GM23248 (cell line): ENCODE data around the gene NID2. TPM values are rescaled to one million over a fixed set of nuclear protein-coding genes. Genes with fewer than 3 reads are reported as not detected.

Experiments
- DNase-seq: peaks from one replicate; pipeline ENCODE4 v3.0.0-alpha.2; 2015
- H2AFZ ChIP-seq: fragments of 200-600 bp; sonication (generic); 2 replicates; pipeline ENCODE4 v1.6.1; 2016; ENCODE audit warnings: antibody characterized with exemption
- H3F3A ChIP-seq: fragments of 200-600 bp; sonication (generic); 2 replicates; pipeline ENCODE4 v1.6.1; 2016; ENCODE audit warnings: mild to moderate bottlenecking, antibody characterized with exemption, mixed run types; ENCODE audit not compliant: insufficient read depth
- H3K27ac ChIP-seq: fragments of 200-600 bp; sonication (generic); 2 replicates; pipeline ENCODE4 v1.5.1; 2016; ENCODE audit warnings: mild to moderate bottlenecking
- H3K27me3 ChIP-seq: fragments of 200-600 bp; sonication (generic); replicated peaks from 2 replicates; pipeline ENCODE4 v1.6.1; 2016; ENCODE audit warnings: mild to moderate bottlenecking; ENCODE audit not compliant: insufficient read depth
- H3K36me3 ChIP-seq: fragments of 200-600 bp; sonication (generic); 2 replicates; pipeline ENCODE4 v1.6.1; 2016; ENCODE audit warnings: low read depth, mild to moderate bottlenecking
- H3K4me1 ChIP-seq: fragments of 200-600 bp; sonication (generic); 2 replicates; pipeline ENCODE4 v1.6.1; 2016; ENCODE audit warnings: mild to moderate bottlenecking; ENCODE audit not compliant: insufficient read depth
- H3K4me2 ChIP-seq: fragments of 200-600 bp; sonication (generic); one replicate; pipeline ENCODE4 v1.6.1; 2016; ENCODE audit warnings: mild to moderate bottlenecking; ENCODE audit not compliant: unreplicated experiment
- H3K4me3 ChIP-seq: fragments of 200-600 bp; sonication (generic); 2 replicates; pipeline ENCODE4 v1.5.1; 2016; ENCODE audit warnings: mild to moderate bottlenecking
- H3K79me2 ChIP-seq: fragments of 200-600 bp; sonication (generic); 2 replicates; pipeline ENCODE4 v1.6.1; 2016; ENCODE audit warnings: mild to moderate bottlenecking; ENCODE audit not compliant: insufficient read depth
- H3K9ac ChIP-seq: fragments of 200-600 bp; sonication (generic); 2 replicates; pipeline ENCODE4 v1.6.1; 2016; ENCODE audit warnings: mild to moderate bottlenecking
- H3K9me2 ChIP-seq: fragments of 200-600 bp; sonication (generic); 2 replicates; pipeline ENCODE4 v1.6.1; 2016; ENCODE audit warnings: mixed run types, mild to moderate bottlenecking, moderate library complexity; ENCODE audit not compliant: insufficient read depth
- H3K9me3 ChIP-seq: fragments of 200-600 bp; sonication (generic); one replicate; pipeline ENCODE4 v1.6.1; 2017; ENCODE audit warnings: low read depth
- H4K20me1 ChIP-seq: fragments of 200-600 bp; sonication (generic); 2 replicates; pipeline ENCODE4 v1.6.0; 2016; ENCODE audit not compliant: insufficient read depth
- EZH2 ChIP-seq: fragments of 200-600 bp; sonication (generic); IDR thresholded peaks from 2 replicates; pipeline ENCODE4 v1.6.1; 2018; ENCODE audit warnings: antibody characterized with exemption, mild to moderate bottlenecking; ENCODE audit not compliant: insufficient read depth, poor library complexity, severe bottlenecking
- EZH2phosphoT487 ChIP-seq: fragments of 200-600 bp; sonication (generic); IDR thresholded peaks from 2 replicates; pipeline ENCODE4 v1.6.1; 2018; ENCODE audit warnings: antibody characterized with exemption, moderate library complexity, mild to moderate bottlenecking, low read depth; ENCODE audit not compliant: insufficient read depth
- WGBS, 2 experiments: methylation state at CpG; one replicate each; pipeline ENCODE4 v1.1.6; 2015 to 2017; ENCODE audit warnings: low lambda C conversion rate in 2 of 2, low coverage in 1 of 2; ENCODE audit errors: missing lambda C conversion rate in 2 of 2; 5-methylcytosine and 5-hydroxymethylcytosine counted together
- in situ Hi-C: fragments of 300-500 bp; cut with MboI; formaldehyde crosslinking; loops from 2 replicates; pipeline ENCODE4 v1.15.0; 2020
- polyA plus RNA-seq: library from polyadenylated mRNA; unstranded; fragments of >200 nt; fragmentation: Nextera tagmentation; extraction: Ambion mirVana; gene quantifications from 2 replicates; pipeline ENCODE4 v1.2.1, GENCODE V29; 2016
- total RNA-seq: library from RNA; depleted of rRNA; stranded (reverse); fragments of >200 nt; shearing (Covaris generic); gene quantifications from 2 replicates; pipeline ENCODE4 v1.2.3, GENCODE V29; 2014; rRNA removed

NID2 gene
- total and polyA plus RNA-seq, 2 experiments from 2014 or later: 39.8 to 59.8 TPM

DNA sequence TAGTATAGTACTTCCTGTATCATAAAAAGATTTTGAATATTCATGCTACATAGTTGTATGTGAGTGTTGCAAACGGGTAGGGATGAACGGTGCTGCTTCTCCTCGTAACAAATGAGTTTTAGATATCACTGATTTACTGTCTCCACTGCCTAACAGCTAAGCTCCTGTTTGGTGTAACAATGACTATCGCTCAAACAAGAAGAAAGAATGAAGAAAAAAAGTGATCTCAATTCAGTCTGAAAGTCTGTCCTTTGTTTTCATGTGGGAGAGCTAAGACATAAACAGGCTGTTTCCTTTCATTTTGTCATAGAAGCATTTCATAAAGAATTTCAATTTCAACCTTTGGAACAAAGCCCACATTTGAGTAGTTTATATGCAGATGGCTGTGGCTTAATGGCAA lies 105.6 kb downstream of the NID2 start:
- Histone ChIP-seq H3K27ac (no peak overlapping the region), H2AFZ (no peak overlapping the region; the same call in 1 of the 2 replicates)

GRCh38 chr14:51962711-51963110 lies 106.1 kb downstream of the NID2 start:
- no peak overlapping the region for H2AFZ ChIP-seq
- peak overlapping the region; percentile 32 for H3K4me2 ChIP-seq
- no peak overlapping the region for H3K9ac ChIP-seq
- TF ChIP-seq EZH2 (no peak), EZH2phosphoT487 (no peak)
- peaks cover 27% of the 10 kb centered on the region for H3K4me1 ChIP-seq
- no peaks in the 10 kb centered on the region for H3K9me3 ChIP-seq
- no peaks in the 10 kb centered on the region for H3K9me2 ChIP-seq
- peaks cover 6% of the 10 kb centered on the region for H3K36me3 ChIP-seq
- peak; percentile 24 for DNase-seq
- WGBS, 2 experiments: 45 to 49% methylated on average over 3 of the region's 3 CpGs
- H4K20me1 ChIP-seq: no peaks in the 10 kb centered on the region
- in situ Hi-C loops: no loop called here
- no peaks in the 10 kb centered on the region for H3K27me3 ChIP-seq
- peaks cover 20% of the 10 kb centered on the region; the same call in 1 of the 2 replicates for H3F3A ChIP-seq
- H3K4me3 ChIP-seq: no peak overlapping the region
- H3K79me2 ChIP-seq: no peaks in the 10 kb centered on the region
- no peak overlapping the region for H3K27ac ChIP-seq

More for the DNA sequence above, 105.6 kb downstream of the NID2 start:
- no peak overlapping the region for H3K4me3 ChIP-seq
- 66 to 74% methylated on average over 4 of the region's 4 CpGs for WGBS, 2 experiments
- H3K9ac ChIP-seq: no peak overlapping the region
- H3K36me3 ChIP-seq: peaks cover 6% of the 10 kb centered on the region
- H3K4me2 ChIP-seq: no peak overlapping the region
- in situ Hi-C loops: no loop called here
- no peaks in the 10 kb centered on the region for H3K27me3 ChIP-seq
- no peaks in the 10 kb centered on the region for H3K9me3 ChIP-seq
- H3K79me2 ChIP-seq: no peaks in the 10 kb centered on the region
- peaks cover 15% of the 10 kb centered on the region; the same call in 1 of the 2 replicates for H3F3A ChIP-seq
- TF ChIP-seq EZH2 (no peak), EZH2phosphoT487 (no peak)
- H4K20me1 ChIP-seq: no peaks in the 10 kb centered on the region
- no peaks in the 10 kb centered on the region for H3K9me2 ChIP-seq
- H3K4me1 ChIP-seq: peaks cover 27% of the 10 kb centered on the region
- no peak for DNase-seq

- no peaks in the 10 kb centered on the region for H3K9me3 ChIP-seq
- H3K4me1 ChIP-seq: peaks cover 20% of the 10 kb centered on the region
- DNase-seq: no peak
- no peak overlapping the region for H3K27ac ChIP-seq
- peaks cover 6% of the 10 kb centered on the region for H3K36me3 ChIP-seq
- no peaks in the 10 kb centered on the region for H3K79me2 ChIP-seq
- TF ChIP-seq EZH2 (no peak), EZH2phosphoT487 (no peak)
- H2AFZ ChIP-seq: no peak overlapping the region
- H3K4me2 ChIP-seq: no peak overlapping the region
- H3K4me3 ChIP-seq: no peak overlapping the region
- in situ Hi-C loops: no loop called here
- no peaks in the 10 kb centered on the region for H4K20me1 ChIP-seq
- H3F3A ChIP-seq: peaks cover 21% of the 10 kb centered on the region; the same call in 1 of the 2 replicates
- no peaks in the 10 kb centered on the region for H3K27me3 ChIP-seq
- no peak overlapping the region for H3K9ac ChIP-seq
- no peaks in the 10 kb centered on the region for H3K9me2 ChIP-seq
Observed at GRCh38 chr14:51960866-51961265, 108.0 kb downstream of the NID2 start.

- H3K27me3 ChIP-seq: no peaks in the 10 kb centered on the region
- in situ Hi-C loops: no loop called here
- H3F3A ChIP-seq: peaks cover 21% of the 10 kb centered on the region; the same call in 1 of the 2 replicates
- peaks cover 6% of the 10 kb centered on the region for H3K36me3 ChIP-seq
- H3K27ac ChIP-seq: no peak overlapping the region
- H2AFZ ChIP-seq: no peak overlapping the region
- H3K4me1 ChIP-seq: peaks cover 20% of the 10 kb centered on the region
- H4K20me1 ChIP-seq: no peaks in the 10 kb centered on the region
- DNase-seq: no peak
- H3K79me2 ChIP-seq: no peaks in the 10 kb centered on the region
- H3K9ac ChIP-seq: no peak overlapping the region
- no peak overlapping the region for H3K4me3 ChIP-seq
- no peaks in the 10 kb centered on the region for H3K9me3 ChIP-seq
- TF ChIP-seq EZH2: no peak
- TF ChIP-seq EZH2phosphoT487: no peak
- no peak overlapping the region for H3K4me2 ChIP-seq
- H3K9me2 ChIP-seq: no peaks in the 10 kb centered on the region
- WGBS, 2 experiments: 95 to 96% methylated on average over 1 of the region's 1 CpG
Observed at GRCh38 chr14:51959928-51960327, 108.9 kb downstream of the NID2 start.

DNA sequence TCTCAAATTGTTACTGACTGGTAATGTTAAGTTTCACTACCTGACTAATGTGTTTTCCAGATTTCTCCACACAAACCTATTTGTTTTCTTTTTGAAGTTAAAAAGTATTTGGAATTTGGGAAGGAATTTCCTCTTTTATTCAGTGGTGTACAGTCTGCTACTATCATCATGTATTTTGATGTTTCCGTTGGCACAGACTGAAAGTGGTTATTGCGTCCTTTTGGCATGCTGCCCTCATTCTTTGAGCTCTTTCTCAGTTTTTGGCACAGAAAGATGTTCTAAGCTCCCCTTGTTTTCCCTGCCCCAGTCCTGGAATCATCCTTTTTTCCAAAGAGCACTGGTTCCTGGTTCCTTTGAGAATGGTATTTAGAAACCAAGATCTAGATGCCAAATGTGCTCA lies 110.9 kb downstream of the NID2 start:
- TF ChIP-seq EZH2 (no peak), EZH2phosphoT487 (no peak)

More for the DNA sequence above, 110.9 kb downstream of the NID2 start:
- no peak overlapping the region for H3K9ac ChIP-seq
- in situ Hi-C loops: no loop called here
- peak; percentile 19 for DNase-seq
- 58 to 60% methylated on average over 2 of the region's 2 CpGs for WGBS, 2 experiments
- peaks cover 6% of the 10 kb centered on the region for H3K36me3 ChIP-seq
- H3K4me1 ChIP-seq: peaks cover 14% of the 10 kb centered on the region
- H3K27me3 ChIP-seq: no peaks in the 10 kb centered on the region
- H3K4me3 ChIP-seq: no peak overlapping the region
- H3K4me2 ChIP-seq: no peak overlapping the region
- no peaks in the 10 kb centered on the region for H3K79me2 ChIP-seq
- H3F3A ChIP-seq: peaks cover 17% of the 10 kb centered on the region; the same call in 1 of the 2 replicates
- no peaks in the 10 kb centered on the region for H3K9me2 ChIP-seq
- H4K20me1 ChIP-seq: no peaks in the 10 kb centered on the region
- no peak overlapping the region for H3K27ac ChIP-seq
- H3K9me3 ChIP-seq: no peaks in the 10 kb centered on the region
- H2AFZ ChIP-seq: no peak overlapping the region

Other genes starting within 250 kb of the NID2 start
- 13.8 and 14.7 TPM in 2 replicates for gene GNG2, start 208.4 kb downstream of the NID2 start, total RNA-seq
- gene GNG2, start 208.4 kb downstream of the NID2 start, polyA plus RNA-seq: 15.0 and 16.5 TPM in 2 replicates
- gene RTRAF, start 79.5 kb downstream of the NID2 start, total RNA-seq: 99.9 and 140 TPM in 2 replicates
- gene RTRAF, start 79.5 kb downstream of the NID2 start, polyA plus RNA-seq: 257 and 270 TPM in 2 replicates
- gene PTGDR, start 198.6 kb upstream of the NID2 start, total RNA-seq: not detected in 2 replicates
- gene PTGDR, start 198.6 kb upstream of the NID2 start, polyA plus RNA-seq: 0.09 and 0.18 TPM in 2 replicates
- gene PTGER2, start 245.3 kb upstream of the NID2 start, total RNA-seq: 6.2 and 7.2 TPM in 2 replicates
- gene PTGER2, start 245.3 kb upstream of the NID2 start, polyA plus RNA-seq: 9.1 TPM in 2 replicates